OCI-LY1 (cell line): ENCODE measurements around the gene ACTN2.

Experiments
- H2AFZ ChIP-seq: fragments of 200-600 bp; sonication (generic), shearing (Covaris generic); 2 replicates; pipeline ENCODE4 v1.6.0; 2014; ENCODE audit warnings: antibody characterized with exemption, mild to moderate bottlenecking, low read length
- H3F3A ChIP-seq: fragments of 200-600 bp; sonication (generic), shearing (Covaris generic); 2 replicates; pipeline ENCODE4 v1.6.0; 2014; ENCODE audit warnings: mild to moderate bottlenecking, antibody characterized with exemption, low read length, moderate library complexity; ENCODE audit not compliant: insufficient read depth
- H3K27ac ChIP-seq: fragments of 200-600 bp; sonication (generic); 2 replicates; pipeline ENCODE4 v1.5.1; 2014; ENCODE audit warnings: low read length, mixed run types, mild to moderate bottlenecking, low read depth; ENCODE audit not compliant: poor library complexity, severe bottlenecking
- H3K27me3 ChIP-seq: fragments of 200-600 bp; sonication (generic); 2 replicates; pipeline ENCODE4 v1.6.0; 2014; ENCODE audit warnings: antibody characterized with exemption, mild to moderate bottlenecking, low read length, moderate library complexity; ENCODE audit not compliant: insufficient read depth
- H3K36me3 ChIP-seq: fragments of 200-600 bp; sonication (generic); 2 replicates; pipeline ENCODE4 v1.6.1; 2014; ENCODE audit warnings: mild to moderate bottlenecking, antibody characterized with exemption, low read length, moderate library complexity, mixed read lengths; ENCODE audit not compliant: insufficient read depth
- H3K4me1 ChIP-seq: fragments of 200-600 bp; sonication (generic); 2 replicates; pipeline ENCODE4 v1.5.1; 2014; ENCODE audit warnings: mild to moderate bottlenecking, low read length, moderate library complexity; ENCODE audit not compliant: insufficient read depth, severe bottlenecking
- H3K4me2 ChIP-seq: fragments of 200-600 bp; sonication (generic), shearing (Covaris generic); 2 replicates; pipeline ENCODE4 v1.6.1; 2014; ENCODE audit warnings: low read length
- H3K4me3 ChIP-seq: fragments of 200-600 bp; sonication (generic); 2 replicates; pipeline ENCODE4 v1.5.1; 2014; ENCODE audit warnings: low read length, low read depth, mild to moderate bottlenecking, mixed read lengths; ENCODE audit not compliant: poor library complexity, severe bottlenecking
- H3K79me2 ChIP-seq: fragments of 200-600 bp; shearing (Covaris generic); 2 replicates; pipeline ENCODE4 v1.6.1; 2016; ENCODE audit warnings: mixed run types, low read length, mixed read lengths; ENCODE audit not compliant: insufficient read depth
- H3K9ac ChIP-seq: fragments of 200-600 bp; sonication (generic), shearing (Covaris generic); 2 replicates; pipeline ENCODE4 v1.6.1; 2014; ENCODE audit warnings: mild to moderate bottlenecking, low read length, mixed read lengths
- H3K9me2 ChIP-seq: fragments of 200-600 bp; sonication (generic), shearing (Covaris generic); 2 replicates; pipeline ENCODE4 v1.6.1; 2014; ENCODE audit warnings: low read depth, mild to moderate bottlenecking, low read length, mixed read lengths
- H3K9me3 ChIP-seq: fragments of 200-600 bp; shearing (Covaris generic); 2 replicates; pipeline ENCODE4 v1.6.1; 2014; ENCODE audit warnings: low read length, mixed read lengths
- H4K20me1 ChIP-seq: fragments of 200-600 bp; sonication (generic), shearing (Covaris generic); 2 replicates; pipeline ENCODE4 v1.6.0; 2016; ENCODE audit warnings: mild to moderate bottlenecking, low read length; ENCODE audit not compliant: insufficient read depth
- EZH2 ChIP-seq: fragments of 200-600 bp; sonication (generic), shearing (Covaris generic); IDR thresholded peaks from 2 replicates; pipeline ENCODE4 v1.8.0; 2017; ENCODE audit warnings: borderline replicate concordance, mixed run types, mild to moderate bottlenecking, antibody characterized with exemption, low read length, moderate library complexity, mixed read lengths
- TF ChIP-seq, protein P1 (sequence below): fragments of 200-600 bp; sonication (generic), shearing (Covaris generic); IDR thresholded peaks from 2 replicates; pipeline ENCODE4 v1.5.1; 2017; ENCODE audit warnings: mild to moderate bottlenecking, antibody characterized with exemption, low read length, moderate library complexity, mixed read lengths

The ACTN2 gene

DNA sequence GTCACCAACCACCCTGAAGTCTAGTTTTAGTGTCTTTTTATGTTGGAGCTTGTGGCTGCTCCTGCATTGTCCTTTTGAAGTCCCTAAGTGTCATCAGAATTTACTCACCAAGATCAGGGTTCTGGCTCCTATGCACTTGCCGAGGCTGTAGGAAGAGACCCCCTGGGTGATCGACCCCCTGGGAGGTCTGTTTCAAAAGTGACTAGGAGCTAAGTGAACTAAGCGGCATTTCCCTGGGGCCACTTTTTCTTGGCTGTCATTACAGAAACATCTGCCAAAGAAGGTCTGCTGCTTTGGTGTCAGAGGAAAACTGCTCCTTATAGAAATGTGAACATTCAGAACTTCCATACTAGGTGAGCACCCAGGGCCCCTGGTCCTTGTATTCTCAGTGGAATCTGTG lies 39.4 kb downstream of the ACTN2 start:
- no peak overlapping the region for H3K4me3 ChIP-seq
- H3F3A ChIP-seq = no peaks in the 10 kb centered on the region
- no peak overlapping the region for H3K27ac ChIP-seq
- H3K4me2 ChIP-seq = no peak overlapping the region
- H3K27me3 ChIP-seq = peaks cover 7% of the 10 kb centered on the region; the same call in 1 of the 2 replicates
- TF ChIP-seq, protein P1, sequence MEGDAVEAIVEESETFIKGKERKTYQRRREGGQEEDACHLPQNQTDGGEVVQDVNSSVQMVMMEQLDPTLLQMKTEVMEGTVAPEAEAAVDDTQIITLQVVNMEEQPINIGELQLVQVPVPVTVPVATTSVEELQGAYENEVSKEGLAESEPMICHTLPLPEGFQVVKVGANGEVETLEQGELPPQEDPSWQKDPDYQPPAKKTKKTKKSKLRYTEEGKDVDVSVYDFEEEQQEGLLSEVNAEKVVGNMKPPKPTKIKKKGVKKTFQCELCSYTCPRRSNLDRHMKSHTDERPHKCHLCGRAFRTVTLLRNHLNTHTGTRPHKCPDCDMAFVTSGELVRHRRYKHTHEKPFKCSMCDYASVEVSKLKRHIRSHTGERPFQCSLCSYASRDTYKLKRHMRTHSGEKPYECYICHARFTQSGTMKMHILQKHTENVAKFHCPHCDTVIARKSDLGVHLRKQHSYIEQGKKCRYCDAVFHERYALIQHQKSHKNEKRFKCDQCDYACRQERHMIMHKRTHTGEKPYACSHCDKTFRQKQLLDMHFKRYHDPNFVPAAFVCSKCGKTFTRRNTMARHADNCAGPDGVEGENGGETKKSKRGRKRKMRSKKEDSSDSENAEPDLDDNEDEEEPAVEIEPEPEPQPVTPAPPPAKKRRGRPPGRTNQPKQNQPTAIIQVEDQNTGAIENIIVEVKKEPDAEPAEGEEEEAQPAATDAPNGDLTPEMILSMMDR = no peak
- no peak for TF ChIP-seq EZH2
- H3K9me3 ChIP-seq = no peaks in the 10 kb centered on the region
- H4K20me1 ChIP-seq = no peaks in the 10 kb centered on the region
- no peaks in the 10 kb centered on the region for H3K9me2 ChIP-seq
- no peaks in the 10 kb centered on the region for H3K36me3 ChIP-seq
- no peaks in the 10 kb centered on the region for H3K79me2 ChIP-seq
- H2AFZ ChIP-seq = no peak overlapping the region
- no peak overlapping the region for H3K9ac ChIP-seq
- no peaks in the 10 kb centered on the region for H3K4me1 ChIP-seq

DNA sequence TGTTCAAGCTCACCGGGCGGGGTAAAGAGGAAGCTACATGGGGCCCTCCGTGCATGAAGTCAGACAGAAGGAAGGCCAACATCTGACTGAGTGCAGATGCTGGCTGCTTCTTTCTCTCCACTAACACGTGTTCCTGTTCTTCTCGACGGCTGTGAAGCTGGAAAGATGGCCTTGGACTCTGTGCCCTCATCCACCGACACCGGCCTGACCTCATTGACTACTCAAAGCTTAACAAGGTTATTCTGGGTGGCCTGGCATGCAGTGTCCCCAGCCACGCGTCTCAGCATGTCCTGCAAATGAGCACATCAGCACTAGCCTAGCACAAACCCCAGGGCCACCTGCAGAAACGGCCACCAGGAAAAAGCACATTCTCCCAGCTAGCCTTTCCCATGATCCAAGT lies 41.2 kb downstream of the ACTN2 start:
- Histone ChIP-seq H3K27ac (no peak overlapping the region), H3K79me2 (no peaks in the 10 kb centered on the region), H3K9me3 (no peaks in the 10 kb centered on the region), H3K9me2 (no peaks in the 10 kb centered on the region), H3K4me3 (no peak overlapping the region), H3K27me3 (peaks cover 7% of the 10 kb centered on the region; the same call in 1 of the 2 replicates), H3F3A (no peaks in the 10 kb centered on the region), H3K4me1 (no peaks in the 10 kb centered on the region), H2AFZ (no peak overlapping the region), H3K9ac (no peak overlapping the region), H3K36me3 (no peaks in the 10 kb centered on the region), H3K4me2 (no peak overlapping the region), H4K20me1 (no peaks in the 10 kb centered on the region)
- TF ChIP-seq, protein P1 = no peak
- no peak for TF ChIP-seq EZH2

DNA sequence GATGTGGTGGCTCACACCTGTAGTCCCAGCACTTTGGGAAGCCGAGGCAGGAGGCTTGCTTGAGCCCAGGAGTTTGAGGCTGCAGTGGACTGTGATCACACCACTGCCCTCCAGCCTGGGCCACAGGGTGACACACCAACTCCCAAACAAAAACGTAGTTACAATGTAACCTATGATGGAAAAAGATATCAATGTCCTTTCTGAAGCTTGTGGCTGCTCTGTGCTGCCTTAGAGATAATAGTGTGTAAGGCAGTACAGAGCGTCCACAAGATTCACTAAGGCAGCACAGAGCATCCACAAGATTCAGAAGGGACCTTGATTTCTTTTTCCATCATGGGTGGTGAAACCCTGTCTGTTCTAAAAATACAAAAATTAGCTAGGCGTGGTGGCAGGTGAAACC lies 42.5 kb downstream of the ACTN2 start:
- Histone ChIP-seq H2AFZ (no peak overlapping the region), H3K4me2 (no peak overlapping the region)

More for the DNA sequence above, 42.5 kb downstream of the ACTN2 start:
- no peaks in the 10 kb centered on the region for H3K9me2 ChIP-seq
- H3K4me3 ChIP-seq = no peak overlapping the region
- H4K20me1 ChIP-seq = no peaks in the 10 kb centered on the region
- H3K9me3 ChIP-seq = no peaks in the 10 kb centered on the region
- no peaks in the 10 kb centered on the region for H3F3A ChIP-seq
- no peak overlapping the region for H3K9ac ChIP-seq
- TF ChIP-seq EZH2 = no peak
- TF ChIP-seq, protein P1 = no peak
- no peaks in the 10 kb centered on the region for H3K79me2 ChIP-seq
- H3K4me1 ChIP-seq = no peaks in the 10 kb centered on the region
- peaks cover 7% of the 10 kb centered on the region; the same call in 1 of the 2 replicates for H3K27me3 ChIP-seq
- H3K27ac ChIP-seq = no peak overlapping the region
- no peaks in the 10 kb centered on the region for H3K36me3 ChIP-seq
